Eye (tissue), 1 donor: ENCODE measurements around the gene OR2G3.

Source experiments
- DNase-seq: peaks from one replicate; pipeline ENCODE4 v3.0.0-alpha.2; 2015

OR2G3 gene

GRCh38 chr1:247605286-247605685 is at the start of gene OR2G3:
Gene OR2G3, plus strand, starts transcription at chr1:247605586. Its CDS starts 0 bp downstream, at chr1:247605586.
- DNase-seq, result no peak

GRCh38 chr1:247557926-247558674 is 47.3 kb upstream of the OR2G3 start:
- DNase-seq, result no peak

GRCh38 chr1:247561711-247562110 is 43.7 kb upstream of the OR2G3 start:
- no peak for DNase-seq

DNA sequence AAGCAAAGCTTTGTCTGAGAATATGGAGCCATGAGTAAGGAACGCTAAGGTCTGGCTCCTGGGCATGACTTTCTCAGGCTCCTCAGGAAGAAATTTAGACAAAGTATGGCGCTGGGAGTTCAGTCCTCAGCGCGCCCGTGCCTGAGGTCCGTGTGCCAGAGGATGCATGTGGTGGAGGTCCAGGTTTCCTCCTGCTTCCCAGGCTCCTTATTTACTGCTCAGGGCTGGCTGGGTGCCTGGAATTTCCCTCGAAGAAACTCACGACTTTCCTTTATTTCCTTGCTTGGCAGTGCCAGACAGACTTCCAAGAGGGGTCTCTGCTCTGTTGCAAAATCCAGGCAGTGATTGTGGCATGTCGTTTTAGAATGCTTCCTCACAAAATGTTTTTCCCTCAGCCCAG is 43.2 kb upstream of the OR2G3 start:
- no peak for DNase-seq

- no peak for DNase-seq
These were observed 31.1 kb upstream of the OR2G3 start for GRCh38 chr1:247574236-247574635.

DNA sequence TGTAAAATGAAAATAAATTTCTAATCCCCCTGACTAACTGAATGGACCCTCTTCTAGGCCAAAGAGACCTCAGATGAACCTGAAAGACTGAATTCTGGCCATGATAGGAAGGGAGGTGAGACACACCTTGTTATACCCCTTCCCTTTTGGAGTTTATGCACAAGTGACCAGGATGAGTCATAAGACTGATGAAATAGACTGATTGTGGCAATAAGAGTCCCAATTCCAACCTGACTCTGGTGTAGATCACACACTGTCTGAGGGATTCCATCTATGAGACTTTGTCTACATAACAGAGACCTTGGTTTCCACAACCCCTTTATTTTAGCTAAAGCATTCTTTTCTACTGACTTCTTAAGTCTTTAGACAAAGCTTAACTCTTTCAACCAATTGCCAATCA is 30.7 kb upstream of the OR2G3 start:
- DNase-seq, result no peak

- peak; percentile 33 for DNase-seq
These were observed 28.9 kb upstream of the OR2G3 start for GRCh38 chr1:247576514-247576913.

GRCh38 chr1:247578946-247579460 is 26.4 kb upstream of the OR2G3 start:
- DNase-seq, result no peak

GRCh38 chr1:247588060-247588459 is 17.3 kb upstream of the OR2G3 start, which contains the start of gene OR2G2:
Gene OR2G2, plus strand, starts transcription at chr1:247588360. Its CDS starts 0 bp downstream, at chr1:247588360.
- DNase-seq, result no peak

GRCh38 chr1:247613405-247613804 is 8.0 kb downstream of the OR2G3 start:
- no peak for DNase-seq

GRCh38 chr1:247614625-247615024 is 9.2 kb downstream of the OR2G3 start:
- no peak for DNase-seq

GRCh38 chr1:247627951-247628350 is 22.6 kb downstream of the OR2G3 start:
- no peak for DNase-seq

- DNase-seq, result no peak
These were observed 32.6 kb downstream of the OR2G3 start for GRCh38 chr1:247638011-247638410.

DNA sequence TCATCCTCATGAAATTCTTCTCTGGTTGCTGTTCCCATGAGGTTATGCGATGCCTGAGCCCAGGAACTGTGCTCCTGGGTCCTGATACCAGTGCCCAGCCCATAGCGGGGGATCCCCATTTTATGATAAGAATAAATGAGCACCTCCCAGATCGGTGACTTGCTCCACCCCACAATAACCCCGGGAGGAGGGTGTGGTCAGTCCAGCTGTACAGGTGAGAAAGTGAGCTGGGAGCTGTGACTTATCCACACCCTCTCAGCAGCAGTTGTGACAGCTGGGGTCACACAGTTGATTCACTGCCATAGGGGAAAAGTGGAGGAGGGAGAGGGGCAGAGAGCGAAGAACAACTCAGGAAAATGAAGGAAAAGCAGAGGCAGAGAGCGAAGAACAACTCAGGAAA is 33.4 kb downstream of the OR2G3 start:
- DNase-seq, result no peak

- peak; percentile 77 for DNase-seq
These were observed 34.1 kb downstream of the OR2G3 start for GRCh38 chr1:247639381-247639981.

- DNase-seq, result no peak
These were observed 37.4 kb downstream of the OR2G3 start for GRCh38 chr1:247642742-247643141.

DNA sequence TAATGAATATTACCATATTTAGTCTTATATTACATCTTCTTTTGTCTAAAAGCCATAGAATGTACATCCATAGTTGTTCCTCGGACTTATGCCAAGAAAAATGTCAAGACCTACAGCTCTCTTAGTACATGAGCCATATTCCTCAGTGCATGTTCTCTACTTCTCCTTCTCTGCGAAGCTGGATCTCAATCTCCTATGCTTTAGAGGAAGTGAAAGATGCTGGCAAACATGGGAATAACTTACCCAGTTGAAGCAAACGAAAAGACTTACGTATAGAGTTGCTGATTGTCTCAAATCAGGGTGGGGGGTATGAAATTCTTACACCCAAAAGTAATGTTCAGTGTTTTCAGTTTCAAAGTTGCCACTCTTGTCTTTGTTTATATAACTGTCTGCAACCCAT is 41.5 kb downstream of the OR2G3 start:
- no peak for DNase-seq

GRCh38 chr1:247647864-247648263 is 42.5 kb downstream of the OR2G3 start:
- peak; percentile 15 for DNase-seq

DNA sequence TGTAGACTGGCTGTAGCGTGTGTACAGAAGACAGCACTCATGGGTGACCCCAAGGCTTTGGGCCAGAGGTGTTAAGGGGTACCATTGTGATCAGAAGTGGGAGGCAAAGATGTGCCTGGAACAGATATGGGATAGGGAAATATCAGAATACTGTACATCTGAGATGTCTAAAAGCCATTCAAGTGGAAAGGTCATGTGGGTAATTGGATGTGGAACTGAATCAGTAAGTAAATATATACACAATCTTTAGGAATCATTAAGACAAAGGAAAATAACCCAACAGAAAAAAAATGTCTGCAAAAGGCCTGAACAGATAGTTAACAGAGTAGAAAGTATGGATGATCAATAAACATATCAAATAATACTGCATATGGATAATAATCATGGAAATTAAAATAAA is 47.7 kb downstream of the OR2G3 start:
- no peak for DNase-seq
